ENCODE measurements around the gene CNTRL.
"Not testable (repeated sequence)": the region's sequence is repeated elsewhere in the genome, so short reads cannot be mapped to it uniquely, and the experiment has no call there.

- not testable (repeated sequence) for TF ChIP-seq CTCF (IDR thresholded peaks at IDR 0.05; ENCODE audit: low read depth, low read length, poor library complexity, severe bottlenecking); EZH2phosphoT487 (IDR thresholded peaks at IDR 0.05; ENCODE audit: borderline replicate concordance, low read length)
Observed at GRCh38 chr9:121035717-121036116, 39.0 kb upstream of the CNTRL start.
